H1 (cell line): ENCODE results near the gene GNB5. TPM values are rescaled to one million over a fixed set of nuclear protein-coding genes. Genes with fewer than 3 reads are reported as not detected.

Experiments used
- CTCF ChIA-PET: fragments of 300-600 bp; sonication (Branson Sonifier 250); formaldehyde crosslinking; loops from one replicate; lab custom pipeline; 2021; ENCODE audit not compliant: partially characterized antibody; lab: Charles Lee
- POLR2A ChIA-PET: fragments of 300-600 bp; sonication (Branson Sonifier 250); formaldehyde crosslinking; loops from one replicate; lab custom pipeline; 2021; ENCODE audit warnings: inconsistent platforms; ENCODE audit not compliant: partially characterized antibody; lab: Charles Lee
- DNase-seq, 2 experiments: peaks; one replicate each; pipeline versions ENCODE4 v3.0.0 to v3.0.0-alpha.2; 2010 to 2022; ENCODE audit warnings: low spot score in 2 of 2, low read depth in 1 of 2, mixed read lengths in 1 of 2
- FAIRE-seq: peaks from 2 replicates; lab custom pipeline; 2011; peaks lifted over from hg19 to GRCh38; lab: Jason Lieb, UNC
- H2AFZ ChIP-seq: 2 replicates; pipeline ENCODE4 v1.8.1; 2012; ENCODE audit warnings: low read length, inconsistent platforms
- H2AK5ac ChIP-seq: 2 replicates; pipeline ENCODE4 v1.6.1; 2013; ENCODE audit warnings: low read depth, low read length
- H2BK120ac ChIP-seq: replicated peaks from 2 replicates; pipeline ENCODE3; 2013; ENCODE audit warnings: low read depth, low read length, inconsistent platforms
- H2BK12ac ChIP-seq: 2 replicates; pipeline ENCODE4 v1.6.1; 2013; ENCODE audit warnings: low read depth, low read length
- H2BK15ac ChIP-seq: 2 replicates; pipeline ENCODE4 v1.6.1; 2013; ENCODE audit warnings: low read length
- H2BK20ac ChIP-seq: 2 replicates; pipeline ENCODE4 v1.6.1; 2013; ENCODE audit warnings: low read length
- H2BK5ac ChIP-seq: 2 replicates; pipeline ENCODE4 v1.6.1; 2013; ENCODE audit warnings: low read depth, low read length
- H3K14ac ChIP-seq: 2 replicates; pipeline ENCODE4 v1.6.1; 2013; ENCODE audit warnings: inconsistent platforms; ENCODE audit not compliant: insufficient read length
- H3K18ac ChIP-seq: 2 replicates; pipeline ENCODE4 v1.6.1; 2013; ENCODE audit warnings: low read length; ENCODE audit errors: extremely low read depth
- H3K23ac ChIP-seq: 2 replicates; pipeline ENCODE4 v1.6.1; 2013; ENCODE audit warnings: inconsistent platforms; ENCODE audit not compliant: insufficient read length
- H3K23me2 ChIP-seq: 2 replicates; pipeline ENCODE4 v1.6.1; 2013; ENCODE audit warnings: low read depth, low read length
- H3K27ac ChIP-seq: 2 replicates; pipeline ENCODE4 v1.6.1; 2011; ENCODE audit warnings: low read depth, low read length, inconsistent platforms
- H3K27me3 ChIP-seq, 4 experiments: replicated peaks in 1 of 4; 1 replicate in 1 of 4; 2 replicates in 3 of 4; pipeline versions ENCODE4 v1.6.1 to v1.8.1; 2011 to 2013; ENCODE audit warnings: low read length in 3 of 4, mild to moderate bottlenecking in 3 of 4, inconsistent platforms in 2 of 4, mixed read lengths in 2 of 4, moderate library complexity in 1 of 4; ENCODE audit not compliant: control insufficient read depth in 3 of 4, insufficient read depth in 3 of 4; ENCODE audit errors: extremely low read depth in 1 of 4
- H3K36me3 ChIP-seq, 4 experiments: 2 replicates each; pipeline versions ENCODE4 v1.6.1 to v1.8.1; 2011 to 2013; ENCODE audit warnings: mild to moderate bottlenecking in 4 of 4, low read length in 3 of 4, moderate library complexity in 2 of 4, control low read depth in 1 of 4, inconsistent platforms in 1 of 4; ENCODE audit not compliant: insufficient read depth in 4 of 4, control insufficient read depth in 2 of 4
- H3K4ac ChIP-seq: replicated peaks from 2 replicates; pipeline ENCODE3; 2013; ENCODE audit warnings: low read length, low read depth, mixed read lengths, inconsistent platforms; ENCODE audit not compliant: insufficient read length
- H3K4me1 ChIP-seq, 4 experiments: replicated peaks in 1 of 4; 1 replicate in 1 of 4; 2 replicates in 3 of 4; pipeline versions ENCODE4 v1.6.1 to v1.8.1; 2011 to 2013; ENCODE audit warnings: low read length in 3 of 4, inconsistent platforms in 2 of 4, mixed read lengths in 1 of 4; ENCODE audit not compliant: insufficient read depth in 4 of 4, control insufficient read depth in 3 of 4
- H3K4me2 ChIP-seq, 2 experiments: 2 replicates each; pipeline versions ENCODE4 v1.6.1 to v1.8.1; 2011 to 2013; ENCODE audit warnings: low read depth in 2 of 2, low read length in 2 of 2, control low read depth in 1 of 2, inconsistent platforms in 1 of 2, mild to moderate bottlenecking in 1 of 2; ENCODE audit not compliant: insufficient read depth in 1 of 2
- H3K4me3 ChIP-seq, 4 experiments: fragments of 200-600, 300-600 bp in 1 of 4; sonication (generic), shearing (Covaris generic), sonication (Bioruptor Twin) in 1 of 4; 2 replicates each; pipeline versions ENCODE4 v1.5.1 to v1.8.1; 2011 to 2016; ENCODE audit warnings: low read length in 4 of 4, low read depth in 3 of 4, control low read depth in 2 of 4, inconsistent platforms in 2 of 4, mild to moderate bottlenecking in 2 of 4, mixed read lengths in 1 of 4, moderate library complexity in 1 of 4; ENCODE audit not compliant: insufficient read depth in 2 of 4; ENCODE audit errors: extremely low read depth in 1 of 4
- H3K56ac ChIP-seq: replicated peaks from 2 replicates; pipeline ENCODE3; 2013; ENCODE audit warnings: low read depth, mild to moderate bottlenecking, mixed read lengths, low read length, inconsistent platforms; ENCODE audit not compliant: insufficient read length
- H3K79me1 ChIP-seq: 2 replicates; pipeline ENCODE4 v1.6.1; 2013; ENCODE audit warnings: low read depth, low read length, control low read depth
- H3K79me2 ChIP-seq, 2 experiments: 2 replicates each; pipeline versions ENCODE4 v1.6.1 to v1.8.1; 2012 to 2013; ENCODE audit warnings: low read length in 2 of 2, mild to moderate bottlenecking in 2 of 2, inconsistent platforms in 1 of 2; ENCODE audit not compliant: insufficient read depth in 2 of 2, control insufficient read depth in 1 of 2
- H3K9ac ChIP-seq, 4 experiments: replicated peaks in 1 of 4; 1 replicate in 1 of 4; 2 replicates in 3 of 4; pipeline versions ENCODE4 v1.6.1 to v1.8.1; 2011 to 2013; ENCODE audit warnings: low read depth in 3 of 4, low read length in 3 of 4, control low read depth in 2 of 4, mild to moderate bottlenecking in 2 of 4, moderate library complexity in 2 of 4, inconsistent platforms in 1 of 4; ENCODE audit errors: extremely low read depth in 1 of 4
- H3K9me3 ChIP-seq, 2 experiments: 2 replicates each; pipeline versions ENCODE4 v1.6.1 to v1.8.1; 2012 to 2013; ENCODE audit warnings: mild to moderate bottlenecking in 2 of 2, moderate library complexity in 2 of 2, control low read depth in 1 of 2, inconsistent platforms in 1 of 2, low read depth in 1 of 2, low read length in 1 of 2, mixed read lengths in 1 of 2; ENCODE audit not compliant: insufficient read depth in 2 of 2
- H4K20me1 ChIP-seq, 2 experiments: replicated peaks in 1 of 2; 2 replicates each; pipeline versions ENCODE3 to v1.8.1; 2011 to 2013; ENCODE audit warnings: inconsistent platforms in 2 of 2, low read length in 2 of 2, mild to moderate bottlenecking in 1 of 2; ENCODE audit not compliant: insufficient read depth in 2 of 2, control insufficient read depth in 1 of 2
- H4K5ac ChIP-seq: 2 replicates; pipeline ENCODE4 v1.6.1; 2013; ENCODE audit warnings: low read length, low read depth, mixed read lengths, inconsistent platforms; ENCODE audit not compliant: insufficient read length
- H4K8ac ChIP-seq: 2 replicates; pipeline ENCODE4 v1.8.0; 2013; ENCODE audit warnings: mild to moderate bottlenecking, moderate library complexity, low read length, inconsistent platforms; ENCODE audit not compliant: insufficient read depth; ENCODE audit errors: extremely low read depth
- H4K91ac ChIP-seq: replicated peaks from 2 replicates; pipeline ENCODE3; 2013; ENCODE audit warnings: low read length, mixed read lengths, inconsistent platforms; ENCODE audit not compliant: insufficient read length
- JUN ChIP-seq: IDR thresholded peaks from 2 replicates; pipeline ENCODE4 v1.6.1; 2011; ENCODE audit warnings: low read depth, mild to moderate bottlenecking, improper control_type of control experiment, low read length
- RFX5 ChIP-seq: IDR thresholded peaks from 2 replicates; pipeline ENCODE4 v1.6.1; 2011; ENCODE audit warnings: low read depth, low read length, improper control_type of control experiment, borderline replicate concordance
- SRF ChIP-seq: IDR thresholded peaks from 2 replicates; pipeline ENCODE4 v1.6.1; 2011; ENCODE audit warnings: mild to moderate bottlenecking, low read depth, low read length, moderate library complexity
- TAF7 ChIP-seq: optimal IDR thresholded peaks from 2 replicates; pipeline ENCODE3; 2011; ENCODE audit warnings: low read depth, mild to moderate bottlenecking, inconsistent platforms, low read length, moderate library complexity, borderline replicate concordance
- WGBS, 2 experiments: shearing (Covaris generic) in 1 of 2; methylation state at CpG; one replicate each; pipeline versions ENCODE4 v1.1.6 to v1.1.7; 2013 to 2015; ENCODE audit warnings: low lambda C conversion rate in 2 of 2, mixed read lengths in 2 of 2, inconsistent platforms in 1 of 2, low coverage in 1 of 2, missing lambda C conversion rate in 1 of 2; ENCODE audit not compliant: insufficient replicate concordance in 2 of 2, insufficient coverage in 1 of 2, insufficient read length in 1 of 2; ENCODE audit errors: extremely low coverage in 1 of 2, missing lambda C conversion rate in 1 of 2; 5-methylcytosine and 5-hydroxymethylcytosine counted together
- polyA plus RNA-seq, 7 experiments: library from polyadenylated mRNA; depleted of rRNA in 3 of 7; stranded (reverse) in 5 of 7; unstranded in 2 of 7; fragments of >200 nt in 5 of 7; fragments of 200-250 nt in 2 of 7; gene quantifications; 1 replicate in 5 of 7; 2 replicates in 1 of 7; 4 replicates in 1 of 7; pipeline versions ENCODE4 v1.2.1 to v1.2.3, GENCODE V29; 2011 to 2013; ENCODE audit warnings: missing spikeins in 2 of 7, mixed read lengths in 2 of 7
- total RNA-seq: library from RNA; stranded (reverse); fragmentation: NEBNext Ultra II Directional; extraction: Animal tissue kit (Norgen Biotek cat#: 25700); gene quantifications from 2 replicates; pipeline ENCODE4 v1.2.1, GENCODE V29; 2021

The GNB5 gene
- total and polyA plus RNA-seq, 2 of the 8 experiments (the other 6 are each of a cell fraction or from before 2014, with no cell fraction given): 21.7 to 42.5 TPM

- TF ChIP-seq RFX5: no peak
- no peak for TF ChIP-seq SRF
- no peak for TF ChIP-seq TAF7
- no peak for TF ChIP-seq JUN
- ChIA-PET CTCF (interaction anchor here (1.0 kb wide), 1 partner anchor 97 kb away, joined by 3 read pairs; no protein-coding TSS in a partner anchor), POLR2A (interaction anchor here (1.1 kb wide), 1 partner anchor 14 kb away, joined by 3 read pairs; no protein-coding TSS in a partner anchor)
- H3K14ac ChIP-seq: no peak overlapping the region
- no peak overlapping the region for H3K18ac ChIP-seq
- no peak for DNase-seq
- H2AK5ac ChIP-seq: no peak overlapping the region
- H2BK5ac ChIP-seq: no peak overlapping the region
- H4K91ac ChIP-seq: no peak overlapping the region
- H3K56ac ChIP-seq: no peak overlapping the region
- H3K79me2 ChIP-seq: no peaks in the 10 kb centered on the region
- H4K8ac ChIP-seq: no peak overlapping the region
- WGBS, 2 experiments: 92% methylated on average over 6 of the region's 6 CpGs; no CpG with 5 or more reads in 1 of the 2 experiments
- no peak overlapping the region for H2AFZ ChIP-seq
- H3K23me2 ChIP-seq: no peaks in the 10 kb centered on the region; the same call in 1 of the 2 replicates
- 0 out of 2 replicates have a peak overlapping the region, but pooled peaks have one; percentile 17 for H2BK12ac ChIP-seq
- H2BK20ac ChIP-seq: no peak overlapping the region
- no peaks in the 10 kb centered on the region for H3K27me3 ChIP-seq
- H2BK15ac ChIP-seq: no peak overlapping the region
- no peak overlapping the region for H3K27ac ChIP-seq
- H4K5ac ChIP-seq: no peak overlapping the region
- H3K4me1 ChIP-seq: no peaks in the 10 kb centered on the region
- no peaks in the 10 kb centered on the region for H4K20me1 ChIP-seq
- H2BK120ac ChIP-seq: no peak overlapping the region
- no peaks in the 10 kb centered on the region for H3K79me1 ChIP-seq
- no peak overlapping the region for H3K23ac ChIP-seq
- no peak overlapping the region for H3K4ac ChIP-seq
- H3K9me3 ChIP-seq: no peaks in the 10 kb centered on the region
- H3K4me2 ChIP-seq: no peak overlapping the region
- H3K9ac ChIP-seq: no peak overlapping the region
- FAIRE-seq: no peak
- no peak overlapping the region for H3K4me3 ChIP-seq
- no peaks in the 10 kb centered on the region for H3K36me3 ChIP-seq
These were observed 90.3 kb downstream of the GNB5 start for GRCh38 chr15:52100807-52101442.
